Keratinocyte (primary cell): ENCODE measurements around the gene VPS8.

Source experiments
- CTCF ChIP-seq, 3 experiments: IDR thresholded peaks in 1 of 3; conservative IDR thresholded peaks in 1 of 3; optimal IDR thresholded peaks in 1 of 3; 2 replicates in 2 of 3; 3 replicates in 1 of 3; pipeline versions ENCODE3 to v1.5.1; 2011; ENCODE audit warnings: low read length in 3 of 3, mild to moderate bottlenecking in 3 of 3, moderate library complexity in 2 of 3, control low read depth in 1 of 3, inconsistent platforms in 1 of 3; ENCODE audit not compliant: insufficient read depth in 2 of 3; ENCODE audit errors: extremely low read depth in 1 of 3
- EZH2 ChIP-seq: IDR thresholded peaks from one replicate; pipeline ENCODE4 v1.6.1; 2012; ENCODE audit warnings: inconsistent platforms, mild to moderate bottlenecking, low read length, moderate library complexity

DNA sequence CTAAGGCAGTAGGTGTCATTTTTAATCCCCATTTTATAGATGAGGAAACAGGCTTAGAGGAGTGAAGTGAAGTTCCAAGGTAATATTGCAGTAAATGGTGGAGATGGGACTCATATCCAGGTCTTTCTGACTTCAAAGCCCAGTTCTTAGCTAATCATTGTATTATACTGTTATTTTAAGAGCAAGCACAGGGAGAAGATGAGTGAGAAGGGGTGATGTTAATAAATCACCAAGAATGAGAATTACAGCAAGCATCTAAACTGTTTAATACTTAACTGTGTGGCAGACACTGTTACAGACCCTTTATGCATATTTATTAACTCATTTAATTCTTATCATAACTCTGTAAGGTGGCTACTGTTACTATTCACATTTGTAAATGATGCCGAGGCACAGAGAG lies 61.2 kb downstream of the VPS8 start:
- TF ChIP-seq CTCF (optimal IDR thresholded peaks at IDR 0.05 in 1 of 3, IDR thresholded peaks at IDR 0.05 in 1 of 3, conservative IDR thresholded peaks at IDR 0.05 in 1 of 3; ENCODE audit: extremely low read depth in 1 of 3, insufficient read depth in 2 of 3, low read length in 3 of 3) (no peak), EZH2 (no peak)
